Retinal pigment epithelial cell (primary cell): ENCODE data around the gene B9D2.

Experiments
- DNase-seq: peaks from one replicate; pipeline ENCODE4 v3.0.0-alpha.2; 2010; ENCODE audit warnings: low read depth
- H3K4me3 ChIP-seq: 2 replicates; pipeline ENCODE4 v1.5.1; 2011; ENCODE audit warnings: mild to moderate bottlenecking, low read length, control low read depth, moderate library complexity
- CTCF ChIP-seq: conservative IDR thresholded peaks from 2 replicates; pipeline ENCODE4 v1.5.1; 2011; ENCODE audit warnings: low read depth, low read length, control low read depth, inconsistent platforms

B9D2 gene

GRCh38 chr19:41363371-41363752 is 587 bp downstream of the B9D2 start:
- TF ChIP-seq CTCF: no peak
- no peak for DNase-seq
- peak overlapping the region; percentile 95 for H3K4me3 ChIP-seq

GRCh38 chr19:41362143-41362847 is 1.7 kb downstream of the B9D2 start:
- no peak for TF ChIP-seq CTCF
- no peak overlapping the region for H3K4me3 ChIP-seq
- DNase-seq: no peak

- no peak overlapping the region for H3K4me3 ChIP-seq
- DNase-seq: no peak
- TF ChIP-seq CTCF: no peak
These were observed 4.2 kb downstream of the B9D2 start for GRCh38 chr19:41359741-41360140.

- TF ChIP-seq CTCF: no peak
- H3K4me3 ChIP-seq: no peak overlapping the region
- DNase-seq: no peak
These were observed 6.2 kb downstream of the B9D2 start for GRCh38 chr19:41357746-41358145.

- no peak for DNase-seq
- TF ChIP-seq CTCF: no peak
- H3K4me3 ChIP-seq: no peak overlapping the region
These were observed 6.8 kb downstream of the B9D2 start for GRCh38 chr19:41356984-41357739.

GRCh38 chr19:41355802-41356201 is 8.1 kb downstream of the B9D2 start:
- no peak for DNase-seq
- no peak overlapping the region for H3K4me3 ChIP-seq

More at GRCh38 chr19:41355802-41356201, 8.1 kb downstream of the B9D2 start:
- TF ChIP-seq CTCF: no peak
